Measurements from ENCODE around the gene PAX3.

Gene PAX3

GRCh38 chr2:222249444-222249843 is 49.4 kb downstream of the PAX3 start:
- no peak for TF ChIP-seq CTCF (IDR thresholded peaks at IDR 0.05; ENCODE audit: control insufficient read depth, extremely low read depth, insufficient read depth)
- no peak for DNase-seq (ENCODE audit: low read depth)

DNA sequence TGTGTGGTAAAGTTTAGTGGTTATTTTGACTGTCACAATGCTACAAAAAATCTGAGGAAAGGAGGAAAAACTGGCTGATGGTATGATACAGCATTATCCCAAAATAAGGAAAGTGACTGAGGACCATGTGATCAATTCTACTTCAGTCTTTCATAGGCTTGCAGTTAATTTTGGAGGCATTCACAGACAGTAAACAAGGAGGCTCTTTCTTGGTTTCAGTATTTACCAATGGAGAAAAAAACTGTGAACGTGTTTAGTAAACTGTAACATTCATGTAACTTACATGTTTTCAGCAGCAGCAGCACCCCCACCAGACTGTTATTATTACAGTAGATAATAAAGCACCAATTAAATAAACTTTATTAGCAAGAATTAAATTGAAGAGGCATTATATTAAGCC is 50.0 kb downstream of the PAX3 start:
- no peak overlapping the region for H3K4me3 ChIP-seq (ENCODE audit: low read depth, low read length)
- DNase-seq (ENCODE audit: low read depth): no peak
- TF ChIP-seq CTCF (IDR thresholded peaks at IDR 0.05; ENCODE audit: control insufficient read depth, extremely low read depth, insufficient read depth): no peak

More at GRCh38 chr2:222249444-222249843, 49.4 kb downstream of the PAX3 start:
- no peak overlapping the region for H3K4me3 ChIP-seq (ENCODE audit: low read depth, low read length)

GRCh38 chr2:222248256-222248655 is 50.5 kb downstream of the PAX3 start:
- no peak for DNase-seq (ENCODE audit: low read depth)
- no peak overlapping the region for H3K4me3 ChIP-seq (ENCODE audit: low read depth, low read length)
- no peak for TF ChIP-seq CTCF (IDR thresholded peaks at IDR 0.05; ENCODE audit: control insufficient read depth, extremely low read depth, insufficient read depth)

GRCh38 chr2:222242532-222242931 is 56.3 kb downstream of the PAX3 start:
- H3K4me3 ChIP-seq (ENCODE audit: low read depth, low read length): no peak overlapping the region
- TF ChIP-seq CTCF (IDR thresholded peaks at IDR 0.05; ENCODE audit: control insufficient read depth, extremely low read depth, insufficient read depth): no peak
- DNase-seq (ENCODE audit: low read depth): no peak

GRCh38 chr2:222241128-222241870 is 57.5 kb downstream of the PAX3 start:
- no peak for TF ChIP-seq CTCF (IDR thresholded peaks at IDR 0.05; ENCODE audit: control insufficient read depth, extremely low read depth, insufficient read depth)
- DNase-seq (ENCODE audit: low read depth): no peak
- H3K4me3 ChIP-seq (ENCODE audit: low read depth, low read length): no peak overlapping the region

GRCh38 chr2:222240676-222241049 is 58.1 kb downstream of the PAX3 start:
- TF ChIP-seq CTCF (IDR thresholded peaks at IDR 0.05; ENCODE audit: control insufficient read depth, extremely low read depth, insufficient read depth): no peak
- DNase-seq (ENCODE audit: low read depth): no peak
- no peak overlapping the region for H3K4me3 ChIP-seq (ENCODE audit: low read depth, low read length)
